ENCODE measurements around the gene SPPL2C.
A peak's percentile ranks its signal among the peaks of the same experiment; 100 is the strongest.

The SPPL2C gene

GRCh38 chr17:45886852-45887251, 42.2 kb downstream of the SPPL2C start:
- no peak for DNase-seq (ENCODE audit: low read depth)
- no peak overlapping the region for H3K4me3 ChIP-seq (ENCODE audit: low read depth, low read length)
- TF ChIP-seq CTCF (IDR thresholded peaks at IDR 0.05; ENCODE audit: low read depth, low read length) (no peak), MAX (IDR thresholded peaks at IDR 0.05; ENCODE audit: low read depth, low read length) (no peak), POLR2A (IDR thresholded peaks at IDR 0.05; ENCODE audit: extremely low read depth, insufficient read length) (no peak), MYC (IDR thresholded peaks at IDR 0.05; ENCODE audit: low read depth, low read length) (no peak)

GRCh38 chr17:45888392-45888791, 43.7 kb downstream of the SPPL2C start:
- no peak for TF ChIP-seq MAX (IDR thresholded peaks at IDR 0.05; ENCODE audit: low read depth, low read length)
- no peak for TF ChIP-seq CTCF (IDR thresholded peaks at IDR 0.05; ENCODE audit: low read depth, low read length)
- TF ChIP-seq MYC (IDR thresholded peaks at IDR 0.05; ENCODE audit: low read depth, low read length), result no peak
- no peak for TF ChIP-seq POLR2A (IDR thresholded peaks at IDR 0.05; ENCODE audit: extremely low read depth, insufficient read length)
- DNase-seq (ENCODE audit: low read depth), result no peak
- no peak overlapping the region for H3K4me3 ChIP-seq (ENCODE audit: low read depth, low read length)

- H3K4me3 ChIP-seq (ENCODE audit: low read depth, low read length), result no peak overlapping the region
- no peak for DNase-seq (ENCODE audit: low read depth)
- TF ChIP-seq CTCF (IDR thresholded peaks at IDR 0.05; ENCODE audit: low read depth, low read length) (no peak), MYC (IDR thresholded peaks at IDR 0.05; ENCODE audit: low read depth, low read length) (no peak), MAX (IDR thresholded peaks at IDR 0.05; ENCODE audit: low read depth, low read length) (no peak), POLR2A (IDR thresholded peaks at IDR 0.05; ENCODE audit: extremely low read depth, insufficient read length) (no peak)
Measured at GRCh38 chr17:45889579-45889978, 44.9 kb downstream of the SPPL2C start.

GRCh38 chr17:45893725-45894021, 49.0 kb downstream of the SPPL2C start:
- TF ChIP-seq MYC (IDR thresholded peaks at IDR 0.05; ENCODE audit: low read depth, low read length), result no peak
- no peak for TF ChIP-seq CTCF (IDR thresholded peaks at IDR 0.05; ENCODE audit: low read depth, low read length)
- TF ChIP-seq POLR2A (IDR thresholded peaks at IDR 0.05; ENCODE audit: extremely low read depth, insufficient read length), result no peak
- TF ChIP-seq MAX (IDR thresholded peaks at IDR 0.05; ENCODE audit: low read depth, low read length), result no peak
- DNase-seq (ENCODE audit: low read depth), result no peak
- no peak overlapping the region for H3K4me3 ChIP-seq (ENCODE audit: low read depth, low read length)

- DNase-seq (ENCODE audit: low read depth), result peak; percentile 91
- TF ChIP-seq CTCF (IDR thresholded peaks at IDR 0.05; ENCODE audit: low read depth, low read length), result peak; percentile 66
- TF ChIP-seq MAX (IDR thresholded peaks at IDR 0.05; ENCODE audit: low read depth, low read length), result peak; percentile 61
- no peak for TF ChIP-seq MYC (IDR thresholded peaks at IDR 0.05; ENCODE audit: low read depth, low read length)
- peak; percentile 72 for TF ChIP-seq POLR2A (IDR thresholded peaks at IDR 0.05; ENCODE audit: extremely low read depth, insufficient read length)
- peak within 1 kb of the TSS; percentile 42 for H3K4me3 ChIP-seq (ENCODE audit: low read depth, low read length)
Measured at GRCh38 chr17:45894022-45894784, 49.5 kb downstream of the SPPL2C start, which contains the start of gene MAPT. Gene MAPT (plus strand): TSS chr17:45894554. CDS start chr17:45962338, 67,784 bp downstream.
